ENCODE measurements around the gene MT1M.

The MT1M gene

DNA sequence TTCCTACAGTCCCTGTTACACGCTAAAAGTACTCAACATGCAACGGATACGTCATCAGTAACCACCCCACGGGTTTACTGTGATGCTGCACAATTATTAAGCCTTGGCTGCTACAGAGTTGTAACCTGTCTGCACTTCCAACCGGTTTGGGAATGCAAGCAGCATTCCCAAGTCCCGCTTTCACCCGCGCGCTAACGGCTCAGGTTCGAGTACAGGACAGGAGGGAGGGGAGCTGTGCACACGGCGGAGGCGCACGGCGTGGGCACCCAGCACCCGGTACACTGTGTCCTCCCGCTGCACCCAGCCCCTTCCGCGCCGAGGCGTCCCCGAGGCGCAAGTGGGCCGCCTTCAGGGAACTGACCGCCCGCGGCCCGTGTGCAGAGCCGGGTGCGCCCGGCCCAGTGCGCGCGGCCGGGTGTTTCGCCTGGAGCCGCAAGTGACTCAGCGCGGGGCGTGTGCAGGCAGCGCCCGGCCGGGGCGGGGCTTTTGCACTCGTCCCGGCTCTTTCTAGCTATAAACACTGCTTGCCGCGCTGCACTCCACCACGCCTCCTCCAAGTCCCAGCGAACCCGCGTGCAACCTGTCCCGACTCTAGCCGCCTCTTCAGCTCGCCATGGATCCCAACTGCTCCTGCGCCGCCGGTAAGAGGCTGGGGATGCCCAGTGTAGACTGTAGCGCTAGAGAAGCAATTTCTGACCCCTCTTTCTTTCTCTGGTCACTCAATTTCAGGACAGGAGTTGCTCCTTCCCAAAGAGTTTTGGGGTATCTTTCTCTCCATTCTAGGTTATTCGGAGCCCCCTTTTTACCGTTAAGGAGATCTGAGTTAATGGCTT lies 24.2 kb upstream of the MT1M start, which contains the start of gene MT2A:
Gene MT2A, plus strand, starts transcription at position 542 of the 833 bp plus-strand sequence. Its CDS starts 72 bp downstream, at position 614.
- Histone ChIP-seq H2AFZ (peak within 1 kb of the TSS; percentile 46), H3K36me3 (ENCODE audit: control insufficient read depth, insufficient read depth, low read length) (no peaks in the 10 kb centered on the region), H3K9ac (no peak within 1 kb of the TSS), H3K79me2 (no peaks in the 10 kb centered on the region), H3K4me3 (ENCODE audit: low read depth, low read length) (peak within 1 kb of the TSS; percentile 60), H3K9me3 (ENCODE audit: control insufficient read depth, low read length) (no peaks in the 10 kb centered on the region), H3K27ac (peak within 1 kb of the TSS; percentile 90), H3K27me3 (ENCODE audit: control insufficient read depth, insufficient read depth, low read length) (no peaks in the 10 kb centered on the region), H3K4me1 (peaks cover 15% of the 10 kb centered on the region), H3K4me2 (ENCODE audit: low read length) (peak within 1 kb of the TSS; percentile 84)
- TF ChIP-seq, protein P1, sequence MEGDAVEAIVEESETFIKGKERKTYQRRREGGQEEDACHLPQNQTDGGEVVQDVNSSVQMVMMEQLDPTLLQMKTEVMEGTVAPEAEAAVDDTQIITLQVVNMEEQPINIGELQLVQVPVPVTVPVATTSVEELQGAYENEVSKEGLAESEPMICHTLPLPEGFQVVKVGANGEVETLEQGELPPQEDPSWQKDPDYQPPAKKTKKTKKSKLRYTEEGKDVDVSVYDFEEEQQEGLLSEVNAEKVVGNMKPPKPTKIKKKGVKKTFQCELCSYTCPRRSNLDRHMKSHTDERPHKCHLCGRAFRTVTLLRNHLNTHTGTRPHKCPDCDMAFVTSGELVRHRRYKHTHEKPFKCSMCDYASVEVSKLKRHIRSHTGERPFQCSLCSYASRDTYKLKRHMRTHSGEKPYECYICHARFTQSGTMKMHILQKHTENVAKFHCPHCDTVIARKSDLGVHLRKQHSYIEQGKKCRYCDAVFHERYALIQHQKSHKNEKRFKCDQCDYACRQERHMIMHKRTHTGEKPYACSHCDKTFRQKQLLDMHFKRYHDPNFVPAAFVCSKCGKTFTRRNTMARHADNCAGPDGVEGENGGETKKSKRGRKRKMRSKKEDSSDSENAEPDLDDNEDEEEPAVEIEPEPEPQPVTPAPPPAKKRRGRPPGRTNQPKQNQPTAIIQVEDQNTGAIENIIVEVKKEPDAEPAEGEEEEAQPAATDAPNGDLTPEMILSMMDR (IDR thresholded peaks at IDR 0.05) = no peak

DNA sequence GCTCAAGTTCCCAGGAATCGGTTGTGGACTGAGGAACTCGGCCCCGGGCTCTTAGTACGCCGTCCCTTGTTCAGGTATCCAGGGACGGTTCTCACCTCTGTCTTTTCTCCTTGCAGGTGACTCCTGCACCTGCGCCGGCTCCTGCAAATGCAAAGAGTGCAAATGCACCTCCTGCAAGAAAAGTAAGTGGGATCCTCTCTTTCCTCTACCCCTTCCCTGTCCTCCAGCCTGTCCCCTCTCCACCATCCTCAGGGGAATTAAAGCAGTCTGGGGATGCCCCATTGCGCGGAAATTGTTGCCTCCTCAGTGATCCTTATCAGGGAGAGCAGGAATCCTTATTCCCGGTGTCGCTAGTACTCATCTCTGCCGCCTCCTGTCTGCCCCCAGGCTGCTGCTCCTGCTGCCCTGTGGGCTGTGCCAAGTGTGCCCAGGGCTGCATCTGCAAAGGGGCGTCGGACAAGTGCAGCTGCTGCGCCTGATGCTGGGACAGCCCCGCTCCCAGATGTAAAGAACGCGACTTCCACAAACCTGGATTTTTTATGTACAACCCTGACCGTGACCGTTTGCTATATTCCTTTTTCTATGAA lies 23.5 kb upstream of the MT1M start:
- Histone ChIP-seq H3K4me1 (peaks cover 15% of the 10 kb centered on the region), H3K9ac (no peak overlapping the region), H3K4me3 (ENCODE audit: low read depth, low read length) (peak overlapping the region; percentile 60), H3K4me2 (ENCODE audit: low read length) (peak overlapping the region; percentile 84), H3K27ac (peak overlapping the region; percentile 71), H2AFZ (peak overlapping the region; percentile 46), H3K79me2 (no peaks in the 10 kb centered on the region), H3K9me3 (ENCODE audit: control insufficient read depth, low read length) (no peaks in the 10 kb centered on the region), H3K27me3 (ENCODE audit: control insufficient read depth, insufficient read depth, low read length) (no peaks in the 10 kb centered on the region), H3K36me3 (ENCODE audit: control insufficient read depth, insufficient read depth, low read length) (no peaks in the 10 kb centered on the region)
- TF ChIP-seq, protein P1 (IDR thresholded peaks at IDR 0.05) = no peak

DNA sequence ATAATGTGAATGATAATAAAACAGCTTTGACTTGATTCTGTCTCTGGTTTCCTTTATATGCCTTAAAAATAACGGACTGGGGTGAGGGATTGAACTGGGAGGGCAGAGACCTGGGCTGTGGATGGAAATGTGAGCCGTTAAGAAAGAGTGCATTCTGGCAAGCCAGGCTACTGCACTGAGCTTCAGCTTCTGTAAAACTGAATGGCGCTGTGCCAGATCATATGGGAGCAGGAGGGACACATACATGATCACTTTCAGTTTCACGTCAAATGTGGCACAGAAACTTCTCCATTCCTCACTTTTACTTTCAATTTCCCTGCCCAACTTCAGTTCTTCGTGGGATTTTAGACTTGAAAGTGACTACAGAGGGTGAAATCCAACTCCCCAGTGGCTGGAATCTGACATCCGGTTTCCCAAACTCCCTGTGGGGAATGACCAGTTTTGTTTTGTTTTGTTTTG lies 23.0 kb upstream of the MT1M start:
- peak overlapping the region; percentile 71 for H3K27ac ChIP-seq

DNA sequence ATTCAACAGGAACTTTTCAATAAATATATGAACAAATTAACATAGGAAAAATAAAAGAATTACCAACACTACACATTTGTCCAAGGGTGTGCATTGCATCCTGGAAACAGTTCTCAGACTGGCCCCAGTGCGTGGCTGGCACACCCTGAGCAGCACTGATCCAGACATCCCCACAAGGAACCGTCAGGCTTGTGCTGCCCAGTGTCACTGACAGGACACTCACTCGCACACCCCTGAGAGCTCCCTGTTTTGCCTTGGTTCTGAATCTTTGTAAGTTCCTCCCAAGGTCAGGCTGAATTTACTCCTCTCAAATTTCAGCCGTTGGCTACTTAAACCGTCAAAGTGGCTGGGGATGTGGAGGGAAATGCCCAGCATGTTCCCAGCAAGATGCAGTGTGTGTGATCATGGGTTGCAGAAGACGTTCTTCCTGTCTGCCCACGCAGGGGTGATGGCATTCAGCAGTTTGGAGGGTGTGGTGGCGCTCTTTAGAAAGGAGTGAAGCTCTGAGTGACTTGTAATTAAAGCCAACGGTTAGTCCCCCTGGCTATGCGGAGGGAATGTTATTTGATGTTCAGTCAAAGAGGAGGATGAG lies 22.3 kb upstream of the MT1M start:
- TF ChIP-seq, protein P1 (IDR thresholded peaks at IDR 0.05) = no peak
- Histone ChIP-seq H2AFZ (peak overlapping the region; percentile 71), H3K79me2 (no peaks in the 10 kb centered on the region), H3K4me1 (peaks cover 15% of the 10 kb centered on the region), H3K4me3 (ENCODE audit: low read depth, low read length) (peak overlapping the region; percentile 60), H3K27me3 (ENCODE audit: control insufficient read depth, insufficient read depth, low read length) (no peaks in the 10 kb centered on the region), H3K36me3 (ENCODE audit: control insufficient read depth, insufficient read depth, low read length) (no peaks in the 10 kb centered on the region), H3K9me3 (ENCODE audit: control insufficient read depth, low read length) (no peaks in the 10 kb centered on the region), H3K9ac (no peak overlapping the region), H3K27ac (peak overlapping the region; percentile 71), H3K4me2 (ENCODE audit: low read length) (peak overlapping the region; percentile 84)

More for the DNA sequence above, 23.0 kb upstream of the MT1M start:
- H3K4me3 ChIP-seq (ENCODE audit: low read depth, low read length) = peak overlapping the region; percentile 60
- no peaks in the 10 kb centered on the region for H3K36me3 ChIP-seq (ENCODE audit: control insufficient read depth, insufficient read depth, low read length)
- H3K79me2 ChIP-seq = no peaks in the 10 kb centered on the region
- peaks cover 15% of the 10 kb centered on the region for H3K4me1 ChIP-seq
- peak overlapping the region; percentile 84 for H3K4me2 ChIP-seq (ENCODE audit: low read length)
- TF ChIP-seq, protein P1 (IDR thresholded peaks at IDR 0.05) = no peak
- H3K9ac ChIP-seq = no peak overlapping the region
- no peaks in the 10 kb centered on the region for H3K9me3 ChIP-seq (ENCODE audit: control insufficient read depth, low read length)
- H3K27me3 ChIP-seq (ENCODE audit: control insufficient read depth, insufficient read depth, low read length) = no peaks in the 10 kb centered on the region
- peak overlapping the region; percentile 46 for H2AFZ ChIP-seq

All from parathyroid adenoma (tissue), 2 donors.